HS-5 (cell line): ENCODE data around the gene PKD2.

Experiments
- DNase-seq: peaks from one replicate; pipeline ENCODE4 v3.0.0-alpha.2; 2012; ENCODE audit warnings: low read depth

PKD2 gene

DNA sequence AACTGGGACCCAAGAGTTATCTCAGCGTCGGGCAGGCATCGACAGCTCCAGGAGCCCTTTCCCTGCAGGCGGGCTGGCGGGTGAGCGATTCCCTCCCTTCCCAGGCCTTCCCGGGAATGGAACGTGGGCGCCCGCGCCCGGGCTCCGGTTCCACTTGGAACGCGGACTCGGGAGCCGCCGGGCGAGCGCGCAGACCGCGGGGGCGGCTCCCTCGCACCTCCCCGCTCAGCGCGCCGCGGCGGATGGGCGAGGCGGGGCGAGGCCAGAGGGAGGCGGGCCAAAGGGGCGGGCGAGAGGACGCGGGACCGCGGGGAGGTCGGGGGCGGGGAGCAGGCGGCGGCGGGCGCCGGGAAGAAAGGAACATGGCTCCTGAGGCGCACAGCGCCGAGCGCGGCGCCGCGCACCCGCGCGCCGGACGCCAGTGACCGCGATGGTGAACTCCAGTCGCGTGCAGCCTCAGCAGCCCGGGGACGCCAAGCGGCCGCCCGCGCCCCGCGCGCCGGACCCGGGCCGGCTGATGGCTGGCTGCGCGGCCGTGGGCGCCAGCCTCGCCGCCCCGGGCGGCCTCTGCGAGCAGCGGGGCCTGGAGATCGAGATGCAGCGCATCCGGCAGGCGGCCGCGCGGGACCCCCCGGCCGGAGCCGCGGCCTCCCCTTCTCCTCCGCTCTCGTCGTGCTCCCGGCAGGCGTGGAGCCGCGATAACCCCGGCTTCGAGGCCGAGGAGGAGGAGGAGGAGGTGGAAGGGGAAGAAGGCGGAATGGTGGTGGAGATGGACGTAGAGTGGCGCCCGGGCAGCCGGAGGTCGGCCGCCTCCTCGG lies at the start of gene PKD2:
PKD2 (plus strand) TSS at position 332 of the 818 bp plus-strand sequence; CDS start at position 431, 99 bp downstream.
- no peak for DNase-seq

DNA sequence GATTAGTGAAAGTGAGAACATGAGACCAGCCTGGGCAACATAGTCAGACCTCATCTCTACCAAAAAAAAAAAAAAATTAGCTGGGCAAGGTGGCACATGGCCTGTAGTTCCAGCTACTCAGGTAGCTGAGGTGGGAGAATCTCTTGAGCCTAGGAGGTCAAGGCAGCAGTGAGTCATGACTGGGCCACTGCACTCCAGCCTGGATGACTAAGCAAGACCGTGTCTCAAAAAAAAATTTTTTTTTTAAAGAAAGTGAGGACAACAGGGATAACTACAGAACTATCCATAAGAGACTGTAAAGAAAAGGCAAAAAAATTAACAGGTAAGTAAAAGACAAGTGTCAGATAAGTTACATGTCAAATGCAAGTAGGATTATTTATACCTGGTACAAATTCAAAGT lies 45.4 kb upstream of the PKD2 start:
- no peak for DNase-seq

DNA sequence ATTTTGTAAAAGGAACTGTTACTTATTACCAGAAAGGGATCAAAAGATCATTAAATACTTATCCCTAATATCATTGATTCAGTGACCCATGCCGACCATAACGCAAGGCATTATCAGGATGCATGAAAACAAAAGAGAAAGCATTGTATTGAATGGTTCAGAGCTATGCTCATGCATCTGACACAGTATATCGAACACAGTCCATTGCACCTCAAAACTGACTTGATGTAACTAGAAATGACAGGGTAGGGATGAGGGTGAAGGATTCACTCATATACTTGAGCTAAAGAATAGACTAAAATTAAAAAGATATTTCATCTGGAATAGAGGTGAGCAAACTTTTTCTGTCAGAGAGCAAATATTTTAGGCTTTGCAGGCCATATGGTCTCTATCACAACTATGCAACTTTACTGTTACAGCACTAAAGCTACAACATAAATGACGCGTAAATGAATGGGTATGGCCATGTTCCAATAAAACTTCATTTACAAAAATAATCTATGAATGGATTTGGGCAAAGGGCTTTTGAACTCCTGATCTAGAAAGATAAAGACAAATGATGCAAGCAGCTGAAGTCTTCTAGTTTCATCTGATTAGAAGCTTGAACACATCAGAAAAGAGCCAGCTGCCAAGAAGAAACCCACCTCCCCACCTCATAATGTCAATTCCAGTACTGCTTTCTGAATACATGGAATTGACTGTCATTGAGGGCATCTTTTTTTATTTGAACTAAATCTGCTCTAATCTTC lies 44.9 kb upstream of the PKD2 start:
- no peak for DNase-seq

DNA sequence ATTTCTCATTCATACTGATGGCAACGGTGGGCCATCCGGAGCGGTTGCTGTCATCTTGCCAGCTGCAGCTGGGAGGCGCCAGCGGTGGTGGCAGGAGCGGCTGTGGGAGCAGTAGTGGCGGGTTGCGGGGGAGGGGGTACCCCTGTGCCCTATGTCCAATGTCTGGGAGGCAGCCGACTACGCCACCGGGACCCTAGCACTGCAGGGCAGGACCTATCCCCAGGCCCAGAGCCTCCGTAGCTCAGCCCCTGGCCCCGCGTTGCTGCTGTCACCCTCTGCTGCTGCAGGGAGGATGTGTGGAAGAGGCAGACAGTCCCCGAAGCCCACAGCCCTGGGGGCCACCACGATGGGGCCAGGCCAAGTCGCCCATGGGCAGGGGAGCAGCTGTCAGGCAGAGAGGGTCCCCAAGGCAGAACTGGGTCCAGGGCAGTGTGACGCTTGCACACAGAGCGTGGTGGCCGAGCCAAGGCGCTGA lies 41.9 kb upstream of the PKD2 start:
- DNase-seq, result no peak

DNA sequence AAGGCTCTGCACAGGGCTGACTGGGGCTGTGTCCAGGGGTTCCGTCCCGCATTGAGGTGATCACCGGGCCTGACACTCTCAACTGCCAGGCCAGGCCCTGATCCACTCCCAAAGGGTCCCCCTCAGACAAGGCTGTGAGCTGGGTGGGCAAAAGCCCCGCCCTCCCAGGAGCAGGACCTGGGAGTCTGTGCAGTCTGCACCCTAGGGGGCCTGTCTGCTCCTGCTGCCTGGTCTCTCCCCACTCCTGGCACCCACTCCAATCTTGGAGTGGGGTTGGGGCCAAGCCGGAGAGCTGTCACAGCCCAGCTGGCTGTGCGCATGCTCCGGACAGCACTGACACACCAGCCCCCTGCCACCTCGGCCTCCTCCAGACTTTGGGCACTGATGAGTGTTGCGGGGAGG lies 41.3 kb upstream of the PKD2 start:
- no peak for DNase-seq

DNA sequence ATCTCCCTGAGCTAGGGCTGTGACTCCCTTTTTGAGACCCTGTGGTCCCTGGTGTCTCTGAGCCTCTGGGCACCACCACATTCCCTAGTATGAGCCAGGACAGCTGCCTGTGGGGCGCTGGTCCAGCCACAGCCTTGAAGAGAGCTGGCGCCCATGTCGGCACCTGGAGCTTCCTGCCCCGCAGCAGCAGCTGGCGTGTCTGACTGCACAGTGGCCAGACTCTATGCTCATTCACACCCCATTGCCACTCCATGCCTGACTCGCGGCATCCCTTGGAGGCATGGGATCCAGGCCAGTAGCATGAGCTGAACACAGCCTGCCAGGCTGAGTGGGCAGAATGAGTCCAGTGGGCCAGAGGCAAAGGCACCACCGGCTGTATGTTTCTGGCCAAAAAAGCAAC lies 40.2 kb upstream of the PKD2 start:
- DNase-seq, result no peak

DNA sequence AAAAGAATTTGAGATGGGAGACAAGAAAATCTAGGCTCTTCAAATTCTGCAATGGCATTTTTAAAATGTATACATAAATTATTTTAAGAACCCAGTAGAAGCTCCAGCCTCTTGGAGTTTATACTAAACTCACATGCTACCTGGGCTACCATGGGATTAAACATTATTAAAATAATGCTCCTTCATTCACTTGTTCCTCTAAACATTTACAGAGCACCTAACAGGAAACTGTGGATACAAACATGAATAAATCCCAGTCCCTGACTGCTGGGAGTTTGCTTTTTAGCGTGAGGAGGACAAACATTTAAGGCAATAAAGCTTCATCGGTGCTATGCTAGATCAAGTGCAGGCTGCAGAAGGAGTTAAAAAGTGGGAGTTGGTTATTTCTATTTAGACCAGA lies 37.3 kb upstream of the PKD2 start:
- DNase-seq, result no peak

DNA sequence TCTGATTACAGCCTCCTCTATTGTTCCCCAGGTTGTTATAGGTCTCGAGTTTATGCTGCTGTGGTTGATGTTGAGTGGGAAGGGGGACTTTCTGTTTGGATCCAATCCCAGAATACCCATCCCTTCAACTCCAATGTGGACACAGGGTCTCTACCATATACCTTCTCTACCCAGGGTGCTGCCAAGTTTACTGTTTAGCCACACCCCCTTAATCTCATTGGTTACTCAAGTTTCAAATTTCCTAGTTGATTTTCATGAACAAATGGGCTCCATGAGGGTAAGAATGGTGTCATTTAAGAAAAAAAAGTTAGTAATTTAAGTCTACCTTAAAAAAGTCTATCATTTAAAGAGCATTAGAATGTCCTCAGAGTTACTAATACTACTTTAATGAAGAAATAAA lies 35.6 kb upstream of the PKD2 start:
- no peak for DNase-seq

DNA sequence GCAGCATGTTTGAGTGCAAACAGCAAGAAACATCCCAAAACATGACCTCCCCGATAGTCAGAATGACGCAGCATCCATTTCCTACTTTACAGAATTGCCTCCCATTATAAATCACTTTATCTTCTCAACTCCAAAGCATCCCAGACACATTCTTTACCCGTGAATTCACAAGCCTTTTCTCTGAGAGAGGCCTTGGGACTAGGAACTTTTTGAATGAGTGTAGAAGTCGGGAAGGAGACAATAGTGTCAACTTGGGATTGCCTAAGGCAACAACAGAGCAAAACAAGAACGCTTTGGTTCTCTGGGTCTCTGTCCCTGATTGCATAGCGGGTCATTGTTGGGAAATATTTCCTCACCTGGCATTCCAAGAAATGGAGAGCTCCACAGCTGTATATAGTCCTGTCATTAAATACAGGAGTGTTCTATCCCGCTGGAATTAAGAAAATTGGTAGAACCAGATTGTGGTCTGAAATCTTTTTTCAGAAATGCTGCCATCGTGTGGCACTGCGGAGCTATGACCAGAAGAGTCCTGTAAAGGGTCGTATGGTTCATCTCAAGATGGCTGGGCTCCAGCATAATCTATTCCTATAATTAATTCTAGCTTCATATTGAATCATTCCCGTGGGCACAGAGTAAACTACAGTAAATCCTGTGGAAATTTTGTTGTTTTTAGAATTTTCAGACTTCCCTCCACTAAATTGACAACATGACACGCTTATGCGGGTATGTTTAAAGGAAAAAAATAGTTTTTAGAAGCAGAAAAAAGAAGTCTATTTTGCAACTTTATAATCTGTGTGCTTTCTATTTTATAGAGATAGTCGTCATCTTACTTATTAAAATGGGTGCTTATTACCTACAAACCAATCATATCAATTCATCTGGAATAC lies 33.9 kb upstream of the PKD2 start:
- DNase-seq, result peak; percentile 84

DNA sequence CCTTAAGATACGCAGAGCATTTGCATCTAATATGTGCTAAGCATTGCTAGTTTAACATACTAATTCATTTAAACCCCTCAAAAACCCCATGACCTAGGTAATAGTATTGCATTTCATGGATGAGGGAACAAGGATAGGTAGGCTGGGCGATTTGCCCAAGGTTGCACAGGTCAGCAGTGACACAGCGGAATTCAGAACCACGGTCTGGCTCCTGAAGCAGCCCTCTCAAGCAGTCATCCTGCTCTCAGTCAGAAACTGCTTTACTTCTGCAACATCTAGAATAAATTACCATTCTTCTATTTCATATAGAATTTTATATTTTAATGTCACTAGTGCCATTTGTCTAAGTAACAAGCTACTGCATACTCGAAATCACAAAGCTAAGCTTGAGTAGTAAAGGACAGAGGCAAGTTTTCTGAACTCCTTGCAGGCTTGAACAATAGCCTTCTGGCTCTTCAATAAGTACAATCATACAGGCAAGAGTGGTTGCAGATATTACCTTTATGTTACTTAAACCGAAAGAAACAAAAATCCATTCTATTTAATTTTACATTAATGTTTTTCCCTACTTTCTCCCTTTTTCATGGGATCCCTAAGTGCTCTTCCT lies 32.5 kb upstream of the PKD2 start:
- DNase-seq, result no peak

DNA sequence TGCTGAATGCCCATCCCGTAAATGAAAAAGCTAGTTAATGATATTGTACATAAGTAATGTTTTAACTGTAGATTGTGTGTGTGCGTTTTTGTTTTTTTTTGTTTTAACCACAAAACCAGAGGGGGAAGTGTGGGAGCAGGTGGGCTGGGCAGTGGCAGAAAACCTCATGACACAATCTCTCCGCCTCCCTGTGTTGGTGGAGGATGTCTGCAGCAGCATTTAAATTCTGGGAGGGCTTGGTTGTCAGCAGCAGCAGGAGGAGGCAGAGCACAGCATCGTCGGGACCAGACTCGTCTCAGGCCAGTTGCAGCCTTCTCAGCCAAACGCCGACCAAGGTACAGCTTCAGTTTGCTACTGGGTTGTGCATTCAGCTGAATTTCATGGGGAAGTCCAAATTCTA lies 32.0 kb upstream of the PKD2 start, which contains the start of gene SPP1:
SPP1 (plus strand) TSS at position 249 of the 400 bp plus-strand sequence. CDS start 1,182 bp downstream, outside the sequence.
- no peak for DNase-seq

DNA sequence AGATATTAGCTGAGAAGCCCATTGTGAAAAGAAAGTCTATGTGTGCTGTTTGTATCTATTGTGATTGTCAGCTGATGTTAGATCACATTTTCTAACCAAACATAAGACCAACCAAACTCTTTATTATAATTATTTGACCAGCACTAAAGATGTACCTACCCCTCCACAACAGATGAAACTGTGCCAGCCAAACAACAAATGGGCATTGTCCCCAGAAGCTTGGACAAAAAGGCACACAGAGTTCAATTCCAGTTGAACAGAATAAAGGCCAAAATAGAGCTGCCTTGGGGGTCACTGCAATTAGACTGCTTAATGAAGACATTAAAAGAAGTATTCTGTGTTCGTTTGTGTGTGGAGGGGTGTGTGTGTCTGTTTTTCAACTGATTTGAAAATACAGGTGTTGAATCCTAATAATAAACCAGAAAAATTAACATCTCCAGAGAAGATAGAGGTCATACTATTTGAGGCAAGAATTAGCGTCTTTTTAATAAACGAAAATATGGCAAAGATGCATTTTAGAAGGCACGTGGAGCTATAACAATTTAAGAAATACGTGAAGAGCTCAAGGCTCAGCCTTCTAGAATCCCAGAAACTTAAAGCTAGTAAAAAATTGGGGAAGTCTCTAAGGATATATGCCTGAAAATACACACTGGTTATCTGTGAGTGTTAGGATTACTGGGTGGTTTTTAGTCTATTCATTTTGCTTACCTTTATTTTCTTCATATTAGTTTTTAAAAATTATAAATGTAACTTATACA lies 29.7 kb upstream of the PKD2 start:
- no peak for DNase-seq

DNA sequence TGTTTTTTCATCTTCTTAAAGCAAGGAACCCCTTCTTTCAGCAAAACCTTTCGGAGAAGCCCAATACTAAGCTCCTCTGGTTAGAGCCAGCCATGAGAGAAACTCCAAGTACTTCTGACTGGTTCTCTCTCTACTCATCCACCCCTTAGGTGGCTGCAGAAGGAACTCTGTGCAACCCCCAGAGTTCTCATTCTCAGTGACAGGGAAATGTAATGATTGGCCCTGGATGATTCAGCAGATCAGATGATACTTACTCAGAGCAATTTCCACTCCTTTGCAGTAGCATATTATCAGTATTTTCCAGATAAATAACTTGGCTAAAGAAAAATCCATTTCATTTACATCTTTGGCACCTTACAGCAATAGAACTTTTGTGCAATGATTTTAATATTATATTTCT lies 28.8 kb upstream of the PKD2 start:
- no peak for DNase-seq

DNA sequence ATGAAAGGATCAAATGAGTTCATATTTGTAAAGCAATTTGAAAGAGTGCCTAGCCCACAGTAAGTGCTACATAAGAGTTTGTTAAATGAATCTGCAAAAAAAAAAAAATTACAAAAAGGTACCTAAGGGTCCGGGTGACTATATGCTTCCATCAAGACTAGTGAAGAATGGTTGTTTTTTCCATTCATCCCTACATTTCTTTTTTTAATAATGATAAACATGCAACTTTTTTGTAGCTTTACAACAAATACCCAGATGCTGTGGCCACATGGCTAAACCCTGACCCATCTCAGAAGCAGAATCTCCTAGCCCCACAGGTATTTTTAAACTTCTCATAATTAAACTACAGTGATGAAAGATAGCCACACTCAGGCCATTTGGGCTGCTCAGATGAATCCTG lies 27.6 kb upstream of the PKD2 start:
- no peak for DNase-seq

DNA sequence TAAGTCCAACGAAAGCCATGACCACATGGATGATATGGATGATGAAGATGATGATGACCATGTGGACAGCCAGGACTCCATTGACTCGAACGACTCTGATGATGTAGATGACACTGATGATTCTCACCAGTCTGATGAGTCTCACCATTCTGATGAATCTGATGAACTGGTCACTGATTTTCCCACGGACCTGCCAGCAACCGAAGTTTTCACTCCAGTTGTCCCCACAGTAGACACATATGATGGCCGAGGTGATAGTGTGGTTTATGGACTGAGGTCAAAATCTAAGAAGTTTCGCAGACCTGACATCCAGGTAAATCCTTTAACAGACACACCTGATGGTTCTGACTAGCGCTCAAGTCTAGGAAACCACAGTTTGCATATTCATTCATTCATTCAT lies 25.9 kb upstream of the PKD2 start:
- no peak for DNase-seq

DNA sequence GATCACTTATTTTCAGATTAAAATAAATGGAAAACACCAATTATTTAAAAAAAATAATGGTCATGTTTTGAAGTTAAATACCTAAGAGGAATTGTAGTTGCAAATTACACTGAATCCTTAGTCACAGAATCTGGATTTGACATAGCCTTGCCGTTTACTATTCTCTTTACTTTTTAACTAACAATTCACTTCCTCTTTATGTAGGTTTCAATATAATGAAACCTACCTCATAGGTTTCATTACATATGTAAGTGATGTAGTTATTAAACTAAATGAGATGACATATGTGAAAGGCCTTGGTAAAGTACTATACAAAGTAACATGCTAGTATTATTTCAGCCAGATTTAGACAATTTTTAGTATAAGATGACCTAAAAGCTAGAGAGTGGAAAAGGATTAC lies 25.4 kb upstream of the PKD2 start:
- no peak for DNase-seq

DNA sequence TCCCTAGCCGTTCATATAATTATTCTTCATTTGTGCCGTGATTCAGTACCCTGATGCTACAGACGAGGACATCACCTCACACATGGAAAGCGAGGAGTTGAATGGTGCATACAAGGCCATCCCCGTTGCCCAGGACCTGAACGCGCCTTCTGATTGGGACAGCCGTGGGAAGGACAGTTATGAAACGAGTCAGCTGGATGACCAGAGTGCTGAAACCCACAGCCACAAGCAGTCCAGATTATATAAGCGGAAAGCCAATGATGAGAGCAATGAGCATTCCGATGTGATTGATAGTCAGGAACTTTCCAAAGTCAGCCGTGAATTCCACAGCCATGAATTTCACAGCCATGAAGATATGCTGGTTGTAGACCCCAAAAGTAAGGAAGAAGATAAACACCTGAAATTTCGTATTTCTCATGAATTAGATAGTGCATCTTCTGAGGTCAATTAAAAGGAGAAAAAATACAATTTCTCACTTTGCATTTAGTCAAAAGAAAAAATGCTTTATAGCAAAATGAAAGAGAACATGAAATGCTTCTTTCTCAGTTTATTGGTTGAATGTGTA lies 24.9 kb upstream of the PKD2 start:
- DNase-seq, result no peak

DNA sequence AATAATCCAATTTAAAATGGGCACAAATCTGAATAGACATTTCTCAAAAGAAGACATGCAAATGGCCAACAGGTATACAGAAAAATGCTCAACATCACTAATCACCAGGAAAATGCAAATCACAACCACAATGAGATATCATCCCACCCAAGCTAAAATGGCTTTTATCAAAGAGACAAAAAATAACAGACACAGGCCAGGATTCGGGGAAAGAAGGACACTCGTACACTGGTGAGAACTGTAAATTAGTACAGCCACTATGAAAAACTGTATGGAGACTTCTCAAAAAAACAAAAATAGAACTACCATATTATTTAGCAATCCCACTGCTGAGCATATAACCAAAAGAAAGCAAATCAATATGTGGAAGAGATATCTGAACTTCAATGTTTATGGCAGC lies 23.4 kb upstream of the PKD2 start:
- DNase-seq, result no peak

DNA sequence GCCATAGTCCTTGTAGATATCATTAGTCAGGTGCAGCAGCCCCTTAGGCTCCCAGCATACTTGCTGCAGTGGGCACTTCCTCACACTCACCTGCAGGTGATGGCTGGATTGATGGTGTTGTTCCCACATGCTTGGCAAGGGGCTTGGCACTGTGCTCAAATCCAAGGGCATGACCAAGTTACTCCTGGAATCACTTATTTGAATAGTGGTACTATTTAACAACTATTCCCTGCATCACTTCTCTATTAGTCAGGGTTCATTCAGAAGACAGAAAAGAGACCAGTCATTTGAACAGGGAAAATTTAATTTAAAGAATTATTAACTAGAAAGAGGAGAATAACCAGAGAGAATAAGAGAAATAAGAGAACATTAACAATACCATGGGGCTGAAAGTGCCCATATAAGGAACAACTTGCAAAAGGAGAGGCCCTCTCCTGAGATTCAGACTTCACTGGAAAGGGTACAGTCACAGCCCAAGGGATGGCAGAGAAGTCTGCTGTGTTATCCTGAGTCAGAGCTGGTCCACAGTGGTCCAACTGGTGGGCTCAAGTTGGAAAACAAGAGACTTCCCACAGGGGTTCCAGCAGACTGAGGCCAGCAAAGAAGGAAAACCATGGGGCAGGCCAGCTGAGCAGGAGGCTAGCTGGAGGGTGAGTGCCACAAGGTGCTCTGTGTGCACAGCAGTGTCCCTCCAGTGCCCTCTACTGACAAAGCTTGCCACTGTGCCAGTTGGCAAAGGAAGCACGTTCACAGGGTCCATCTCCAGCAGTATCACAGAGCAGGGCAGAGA lies 22.1 kb upstream of the PKD2 start:
- no peak for DNase-seq

DNA sequence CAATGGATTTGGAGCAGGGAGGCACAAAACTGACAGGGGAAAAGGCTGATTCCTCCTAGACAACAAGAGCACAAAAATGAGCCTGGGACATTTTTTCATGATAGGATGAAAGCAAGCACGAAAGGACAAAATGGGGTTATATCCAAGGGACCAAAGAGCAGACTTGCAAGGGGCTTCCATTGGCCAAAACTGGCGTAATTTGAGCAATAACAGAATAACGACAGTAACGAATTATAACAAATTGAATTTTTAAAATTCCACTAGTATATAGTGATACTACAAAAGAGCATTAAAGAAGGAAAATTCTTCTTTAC lies 21.6 kb upstream of the PKD2 start:
- no peak for DNase-seq
